ENCODE measurements around the gene SLC16A5.

- TF ChIP-seq, protein P1, sequence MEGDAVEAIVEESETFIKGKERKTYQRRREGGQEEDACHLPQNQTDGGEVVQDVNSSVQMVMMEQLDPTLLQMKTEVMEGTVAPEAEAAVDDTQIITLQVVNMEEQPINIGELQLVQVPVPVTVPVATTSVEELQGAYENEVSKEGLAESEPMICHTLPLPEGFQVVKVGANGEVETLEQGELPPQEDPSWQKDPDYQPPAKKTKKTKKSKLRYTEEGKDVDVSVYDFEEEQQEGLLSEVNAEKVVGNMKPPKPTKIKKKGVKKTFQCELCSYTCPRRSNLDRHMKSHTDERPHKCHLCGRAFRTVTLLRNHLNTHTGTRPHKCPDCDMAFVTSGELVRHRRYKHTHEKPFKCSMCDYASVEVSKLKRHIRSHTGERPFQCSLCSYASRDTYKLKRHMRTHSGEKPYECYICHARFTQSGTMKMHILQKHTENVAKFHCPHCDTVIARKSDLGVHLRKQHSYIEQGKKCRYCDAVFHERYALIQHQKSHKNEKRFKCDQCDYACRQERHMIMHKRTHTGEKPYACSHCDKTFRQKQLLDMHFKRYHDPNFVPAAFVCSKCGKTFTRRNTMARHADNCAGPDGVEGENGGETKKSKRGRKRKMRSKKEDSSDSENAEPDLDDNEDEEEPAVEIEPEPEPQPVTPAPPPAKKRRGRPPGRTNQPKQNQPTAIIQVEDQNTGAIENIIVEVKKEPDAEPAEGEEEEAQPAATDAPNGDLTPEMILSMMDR (IDR thresholded peaks at IDR 0.05 in 4 of 5, conservative IDR thresholded peaks at IDR 0.05 in 1 of 5) = no peak
- no peak for TF ChIP-seq POLR2A (IDR thresholded peaks at IDR 0.05)
Observed at GRCh38 chr17:75075597-75076336, 12.0 kb upstream of the SLC16A5 start.
